ENCODE results near the gene PRMT5.
"Not testable (repeated sequence)": the region's sequence is repeated elsewhere in the genome, so short reads cannot be mapped to it uniquely, and the experiment has no call there.

Gene PRMT5

GRCh38 chr14:22929104-22929960 is at the start of gene PRMT5:
Gene PRMT5 (minus strand): TSS chr14:22929376. CDS start chr14:22929361, 15 bp downstream.
- peak; percentile 89 for DNase-seq (ENCODE audit: low read depth)

GRCh38 chr14:22978487-22978837 is 49.3 kb upstream of the PRMT5 start:
- no peak for DNase-seq (ENCODE audit: low read depth)

GRCh38 chr14:22977684-22978486 is 48.7 kb upstream of the PRMT5 start:
- no peak for DNase-seq (ENCODE audit: low read depth)

GRCh38 chr14:22977434-22977683 is 48.2 kb upstream of the PRMT5 start:
- no peak for DNase-seq (ENCODE audit: low read depth)

- no peak for DNase-seq (ENCODE audit: low read depth)
Measured at GRCh38 chr14:22976620-22977433, 47.7 kb upstream of the PRMT5 start.

GRCh38 chr14:22974530-22975313 is 45.5 kb upstream of the PRMT5 start:
- no peak for DNase-seq (ENCODE audit: low read depth)

- peak; percentile 11 for DNase-seq (ENCODE audit: low read depth)
Measured at GRCh38 chr14:22973217-22974032, 44.2 kb upstream of the PRMT5 start.

- DNase-seq (ENCODE audit: low read depth) = no peak
Measured at GRCh38 chr14:22972313-22972930, 43.2 kb upstream of the PRMT5 start.

- no peak for DNase-seq (ENCODE audit: low read depth)
Measured at GRCh38 chr14:22971152-22971551, 42.0 kb upstream of the PRMT5 start.

- DNase-seq (ENCODE audit: low read depth) = no peak
Measured at GRCh38 chr14:22966783-22967269, 37.6 kb upstream of the PRMT5 start.

GRCh38 chr14:22965916-22966782 is 37.0 kb upstream of the PRMT5 start:
- not testable (repeated sequence) for DNase-seq (ENCODE audit: low read depth)

GRCh38 chr14:22962061-22962676 is 33.0 kb upstream of the PRMT5 start:
- no peak for DNase-seq (ENCODE audit: low read depth)

- DNase-seq (ENCODE audit: low read depth) = no peak
Measured at GRCh38 chr14:22955702-22956569, 26.8 kb upstream of the PRMT5 start.

GRCh38 chr14:22952418-22952817 is 23.2 kb upstream of the PRMT5 start:
- no peak for DNase-seq (ENCODE audit: low read depth)

GRCh38 chr14:22951795-22952194 is 22.6 kb upstream of the PRMT5 start:
- not testable (repeated sequence) for DNase-seq (ENCODE audit: low read depth)

GRCh38 chr14:22945642-22946041 is 16.5 kb upstream of the PRMT5 start:
- no peak for DNase-seq (ENCODE audit: low read depth)

- DNase-seq (ENCODE audit: low read depth) = no peak
Measured at GRCh38 chr14:22939684-22940083, 10.5 kb upstream of the PRMT5 start.

- DNase-seq (ENCODE audit: low read depth) = no peak
Measured at GRCh38 chr14:22935156-22935555, 6.0 kb upstream of the PRMT5 start.

Measured in stimulated activated CD8-positive, alpha-beta memory T cell treated with anti-CD3 and anti-CD28 coated beads, Interleukin-12 subunit alpha, Interleukin-12 subunit beta, amount 100 ng/mL, for 4 hours (primary cell).